Endothelial cell of umbilical vein (primary cell): ENCODE results near the gene GPR107. TPM values are rescaled to one million over a fixed set of nuclear protein-coding genes. Genes with fewer than 3 reads are reported as not detected.

Source experiments
- BruUV-seq: library from RNA; stranded (reverse); fragments of 400-500 nt; replicated peaks from 2 replicates; lab custom pipeline; 2021; lab: Mats Ljungman, UMichigan
- CTCF ChIA-PET: fragments of 300-600, 350-600 bp; sonication (Branson Sonifier 250); formaldehyde crosslinking; loops from one replicate; lab custom pipeline; 2021; ENCODE audit warnings: antibody characterized with exemption, inconsistent platforms; lab: Charles Lee
- POLR2A ChIA-PET: fragments of 300-600, 350-600 bp; sonication (Branson Sonifier 250); formaldehyde crosslinking; loops from one replicate; lab custom pipeline; 2021; ENCODE audit warnings: antibody characterized with exemption, inconsistent platforms; lab: Charles Lee
- DNase-seq: peaks from one replicate; pipeline ENCODE4 v3.0.0-alpha.2; 2011; ENCODE audit warnings: low read depth, low spot score
- FAIRE-seq: peaks from 2 replicates; lab custom pipeline; 2011; peaks lifted over from hg19 to GRCh38; lab: Jason Lieb, UNC
- H2AFZ ChIP-seq: 2 replicates; pipeline ENCODE4 v1.6.0; 2012; ENCODE audit warnings: low read depth, low read length, control low read depth, inconsistent platforms
- H3K27ac ChIP-seq: 2 replicates; pipeline ENCODE4 v1.5.1; 2011; ENCODE audit warnings: low read depth, mild to moderate bottlenecking, control low read depth, low read length, moderate library complexity; ENCODE audit not compliant: insufficient read depth
- H3K27me3 ChIP-seq, 2 experiments: 2 replicates each; pipeline versions ENCODE4 v1.6.0 to v1.6.1; 2011; ENCODE audit warnings: low read length in 2 of 2, mixed read lengths in 1 of 2; ENCODE audit not compliant: control insufficient read depth in 2 of 2, insufficient read depth in 2 of 2
- H3K36me3 ChIP-seq, 2 experiments: 2 replicates in 1 of 2; 3 replicates in 1 of 2; pipeline ENCODE4 v1.5.1; 2011; ENCODE audit warnings: low read length in 2 of 2, mild to moderate bottlenecking in 1 of 2, moderate library complexity in 1 of 2; ENCODE audit not compliant: control insufficient read depth in 2 of 2, insufficient read depth in 2 of 2; ENCODE audit errors: extremely low read depth in 1 of 2
- H3K4me1 ChIP-seq: 3 replicates; pipeline ENCODE4 v1.5.1; 2011; ENCODE audit warnings: mild to moderate bottlenecking, low read length; ENCODE audit not compliant: control insufficient read depth, insufficient read depth; ENCODE audit errors: extremely low read depth
- H3K4me2 ChIP-seq: 2 replicates; pipeline ENCODE4 v1.6.1; 2011; ENCODE audit warnings: low read length, control low read depth, mixed read lengths; ENCODE audit not compliant: insufficient read depth
- H3K4me3 ChIP-seq, 3 experiments: fragments of 200-600 bp in 1 of 3; sonication (generic), shearing (Covaris generic) in 1 of 3; replicated peaks in 1 of 3; 2 replicates each; pipeline ENCODE4 v1.5.1; 2011 to 2016; ENCODE audit warnings: control low read depth in 3 of 3, low read length in 3 of 3, mild to moderate bottlenecking in 2 of 3, inconsistent platforms in 1 of 3, low read depth in 1 of 3, moderate library complexity in 1 of 3; ENCODE audit not compliant: insufficient read depth in 1 of 3
- H3K79me2 ChIP-seq: 2 replicates; pipeline ENCODE4 v1.6.0; 2012; ENCODE audit warnings: low read length, inconsistent platforms; ENCODE audit not compliant: control insufficient read depth, insufficient read depth
- H3K9ac ChIP-seq: replicated peaks from 2 replicates; pipeline ENCODE3; 2011; ENCODE audit warnings: low read length, control low read depth; ENCODE audit not compliant: insufficient read depth; ENCODE audit errors: extremely low read depth
- H3K9me1 ChIP-seq: replicated peaks from 3 replicates; pipeline ENCODE4 v1.6.0; 2011; ENCODE audit warnings: mild to moderate bottlenecking, low read length; ENCODE audit not compliant: control insufficient read depth, insufficient read depth; ENCODE audit errors: extremely low read depth
- H3K9me3 ChIP-seq: replicated peaks from 2 replicates; pipeline ENCODE4 v1.5.1; 2012; ENCODE audit warnings: low read length, inconsistent platforms; ENCODE audit not compliant: control insufficient read depth, insufficient read depth
- H4K20me1 ChIP-seq: replicated peaks from 2 replicates; pipeline ENCODE3; 2011; ENCODE audit warnings: mild to moderate bottlenecking, low read length; ENCODE audit not compliant: control insufficient read depth, insufficient read depth; ENCODE audit errors: extremely low read depth
- EZH2 ChIP-seq: IDR thresholded peaks from 2 replicates; pipeline ENCODE4 v1.6.1; 2012; ENCODE audit warnings: borderline replicate concordance, low read depth, mild to moderate bottlenecking, moderate library complexity, low read length, inconsistent platforms; ENCODE audit not compliant: severe bottlenecking
- FOS ChIP-seq: IDR thresholded peaks from 2 replicates; pipeline ENCODE4 v1.6.1; 2011; ENCODE audit warnings: mild to moderate bottlenecking, low read length, moderate library complexity, borderline replicate concordance; ENCODE audit not compliant: insufficient read depth
- GATA2 ChIP-seq: IDR thresholded peaks from 2 replicates; pipeline ENCODE4 v1.7.0; 2011; ENCODE audit warnings: low read depth, mild to moderate bottlenecking, moderate library complexity, mixed read lengths, low read length; ENCODE audit not compliant: insufficient read length, insufficient read depth
- JUN ChIP-seq: IDR thresholded peaks from 2 replicates; pipeline ENCODE4 v1.6.1; 2011; ENCODE audit warnings: borderline replicate concordance, low read depth; ENCODE audit not compliant: insufficient read length, insufficient read depth
- MYC ChIP-seq: IDR thresholded peaks from one replicate; pipeline ENCODE4 v1.6.1; 2011; ENCODE audit warnings: mild to moderate bottlenecking, low read depth, low read length
- POLR2A ChIP-seq: IDR thresholded peaks from 2 replicates; pipeline ENCODE4 v1.6.1; 2012; ENCODE audit warnings: low read depth, mild to moderate bottlenecking, control low read depth, low read length
- POLR2AphosphoS5 ChIP-seq: IDR thresholded peaks from 2 replicates; pipeline ENCODE4 v1.6.1; 2012; ENCODE audit warnings: low read depth, mild to moderate bottlenecking, control low read depth, low read length, moderate library complexity; ENCODE audit not compliant: insufficient read depth
- dilution Hi-C: fragments of 300-500 bp; cut with MboI; formaldehyde crosslinking; loops from one replicate; pipeline ENCODE4 v1.15.0; 2019; ENCODE audit warnings: low sequenced_read_pairs; ENCODE audit not compliant: extremely low pct_ligation_motif_present
- intact Hi-C: fragments of 100-400 bp; cut with micrococcal nuclease; formaldehyde crosslinking; loops from one replicate; pipeline ENCODE4 v1.10.0; 2022
- polyA plus RNA-seq, 4 experiments: library from polyadenylated mRNA; depleted of rRNA in 3 of 4; stranded (reverse) in 3 of 4; unstranded in 1 of 4; fragments of >200 nt; gene quantifications; 2 replicates each; pipeline versions ENCODE4 v1.2.1 to v1.2.3, GENCODE V29; 2011 to 2012; ENCODE audit warnings: missing spikeins in 1 of 4
- total RNA-seq: library from RNA; stranded (reverse); gene quantifications from 2 replicates; pipeline ENCODE4 v1.2.3, GENCODE V29; 2021
- TF ChIP-seq, protein P1 (sequence below): IDR thresholded peaks from 2 replicates; pipeline ENCODE4 v1.6.1; 2011; ENCODE audit not compliant: insufficient read depth, insufficient read length
- TF ChIP-seq, protein P2 (sequence below), 2 donors: IDR thresholded peaks; 1 replicate in 1 of 2; 2 replicates in 1 of 2; pipeline ENCODE4 v1.5.1; 2011; ENCODE audit warnings: low read length in 2 of 2, mild to moderate bottlenecking in 2 of 2, moderate library complexity in 2 of 2, control low read depth in 1 of 2, inconsistent platforms in 1 of 2, low read depth in 1 of 2; ENCODE audit not compliant: insufficient read depth in 1 of 2; ENCODE audit errors: extremely low read depth in 1 of 2

The GPR107 gene
- total and polyA plus RNA-seq, 2 donors (not counting 3 experiments of a cell fraction or from before 2014, with no cell fraction given) = 27.2 to 38.9 TPM

DNA sequence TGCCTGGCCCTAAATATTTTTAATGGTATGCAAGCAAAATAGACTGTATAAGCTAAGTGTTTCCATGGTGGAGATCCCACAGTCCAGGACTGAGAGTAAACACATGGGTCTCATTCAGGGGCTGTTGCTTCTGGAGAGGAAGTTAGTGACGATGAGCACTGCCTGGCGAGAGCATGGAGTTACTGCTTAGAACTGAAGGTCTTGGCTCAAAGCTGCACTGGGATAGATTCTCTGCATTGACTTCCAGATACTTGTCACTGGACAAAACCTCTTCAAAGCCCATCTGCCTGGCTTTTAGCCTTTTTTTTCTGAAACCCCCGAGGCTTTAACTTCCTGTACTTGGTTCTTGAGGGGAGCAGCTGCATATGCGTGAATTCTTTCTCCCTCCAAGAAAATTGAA lies 39.2 kb downstream of the GPR107 start:
- BruUV-seq = no TSS peak
- intact Hi-C loops = no loop called here

More for the DNA sequence above, 39.2 kb downstream of the GPR107 start:
- H3K4me1 ChIP-seq = no peaks in the 10 kb centered on the region
- H3K4me2 ChIP-seq = no peak overlapping the region
- DNase-seq = no peak
- TF ChIP-seq, protein P1, sequence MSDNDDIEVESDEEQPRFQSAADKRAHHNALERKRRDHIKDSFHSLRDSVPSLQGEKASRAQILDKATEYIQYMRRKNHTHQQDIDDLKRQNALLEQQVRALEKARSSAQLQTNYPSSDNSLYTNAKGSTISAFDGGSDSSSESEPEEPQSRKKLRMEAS = no peak
- TF ChIP-seq JUN (no peak), FOS (no peak), POLR2AphosphoS5 (no peak), GATA2 (no peak), POLR2A (no peak), EZH2 (no peak), MYC (no peak)
- TF ChIP-seq, protein P2, sequence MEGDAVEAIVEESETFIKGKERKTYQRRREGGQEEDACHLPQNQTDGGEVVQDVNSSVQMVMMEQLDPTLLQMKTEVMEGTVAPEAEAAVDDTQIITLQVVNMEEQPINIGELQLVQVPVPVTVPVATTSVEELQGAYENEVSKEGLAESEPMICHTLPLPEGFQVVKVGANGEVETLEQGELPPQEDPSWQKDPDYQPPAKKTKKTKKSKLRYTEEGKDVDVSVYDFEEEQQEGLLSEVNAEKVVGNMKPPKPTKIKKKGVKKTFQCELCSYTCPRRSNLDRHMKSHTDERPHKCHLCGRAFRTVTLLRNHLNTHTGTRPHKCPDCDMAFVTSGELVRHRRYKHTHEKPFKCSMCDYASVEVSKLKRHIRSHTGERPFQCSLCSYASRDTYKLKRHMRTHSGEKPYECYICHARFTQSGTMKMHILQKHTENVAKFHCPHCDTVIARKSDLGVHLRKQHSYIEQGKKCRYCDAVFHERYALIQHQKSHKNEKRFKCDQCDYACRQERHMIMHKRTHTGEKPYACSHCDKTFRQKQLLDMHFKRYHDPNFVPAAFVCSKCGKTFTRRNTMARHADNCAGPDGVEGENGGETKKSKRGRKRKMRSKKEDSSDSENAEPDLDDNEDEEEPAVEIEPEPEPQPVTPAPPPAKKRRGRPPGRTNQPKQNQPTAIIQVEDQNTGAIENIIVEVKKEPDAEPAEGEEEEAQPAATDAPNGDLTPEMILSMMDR (IDR thresholded peaks at IDR 0.05; ENCODE audit: extremely low read depth in 1 of 2, insufficient read depth in 1 of 2, low read depth in 1 of 2, low read length in 2 of 2) = no peak
- ChIA-PET POLR2A (no interaction called here), CTCF (interaction anchor here (0.9 to 1.5 kb wide), 2 partner anchors 14 to 207 kb away, joined by 3 to 4 read pairs; no protein-coding TSS in a partner anchor)
- no peaks in the 10 kb centered on the region for H3K9me3 ChIP-seq
- no peaks in the 10 kb centered on the region for H3K27me3 ChIP-seq
- no peaks in the 10 kb centered on the region for H4K20me1 ChIP-seq
- no peak overlapping the region for H3K9ac ChIP-seq
- H2AFZ ChIP-seq = no peak overlapping the region
- H3K27ac ChIP-seq = no peak overlapping the region
- H3K36me3 ChIP-seq = peaks cover 7 to 16% of the 10 kb centered on the region in 2 experiments
- FAIRE-seq = no peak
- H3K79me2 ChIP-seq = no peaks in the 10 kb centered on the region
- no peaks in the 10 kb centered on the region for H3K9me1 ChIP-seq
- H3K4me3 ChIP-seq = no peak overlapping the region
- dilution Hi-C loops = no loop called here
